Right atrium auricular region (tissue), 2 donors: ENCODE data around the gene FBXW4. TPM values are rescaled to one million over a fixed set of nuclear protein-coding genes. Genes with fewer than 3 reads are reported as not detected.

Experiments
- DNase-seq: peaks from one replicate; pipeline ENCODE4 v3.0.0-alpha.2; 2019; ENCODE audit warnings: low spot score
- H3K27ac ChIP-seq, 2 donors: fragments of 200-600 bp; sonication (generic); 1 replicate in 1 of 2; 2 replicates in 1 of 2; pipeline ENCODE4 v1.5.1; 2016 to 2019
- H3K27me3 ChIP-seq, 2 donors: fragments of 200-600 bp; sonication (generic); one replicate each; pipeline versions ENCODE4 v1.5.1 to v1.6.0; 2017 to 2019
- H3K36me3 ChIP-seq: fragments of 200-600 bp; sonication (generic); one replicate; pipeline ENCODE4 v1.5.1; 2016
- H3K4me1 ChIP-seq, 2 donors: fragments of 200-600 bp; sonication (generic); one replicate each; pipeline versions ENCODE4 v1.5.1 to v1.6.0; 2017 to 2019
- H3K4me3 ChIP-seq, 2 donors: fragments of 200-600 bp; sonication (generic); 1 replicate in 1 of 2; 2 replicates in 1 of 2; pipeline ENCODE4 v1.5.1; 2017 to 2019; ENCODE audit warnings: mild to moderate bottlenecking in 1 of 2, moderate library complexity in 1 of 2
- H3K9me3 ChIP-seq, 2 donors: fragments of 200-600 bp; sonication (generic); one replicate each; pipeline ENCODE4 v1.5.1; 2019
- CTCF ChIP-seq, 2 donors: fragments of 200-600 bp; sonication (generic); IDR thresholded peaks; one replicate each; pipeline ENCODE4 v1.5.1; 2019; ENCODE audit warnings: antibody characterized with exemption in 2 of 2
- total RNA-seq, 2 donors: library from RNA; depleted of rRNA; stranded (reverse); fragments of >200 nt; gene quantifications; one replicate each; pipeline ENCODE4 v1.1.0, GENCODE V29; 2016

FBXW4 gene
- total RNA-seq, 2 donors from 2014 or later: 75.2 to 95.1 TPM

GRCh38 chr10:101720606-101721230 lies 25.7 kb upstream of the FBXW4 start:
- no peak for DNase-seq
- no peaks in the 10 kb centered on the region for H3K9me3 ChIP-seq
- no peaks in the 10 kb centered on the region for H3K4me1 ChIP-seq
- no peak for TF ChIP-seq CTCF (IDR thresholded peaks at IDR 0.05)
- H3K4me3 ChIP-seq: no peak overlapping the region
- no peak overlapping the region for H3K27ac ChIP-seq
- H3K27me3 ChIP-seq: no peaks in the 10 kb centered on the region
- no peaks in the 10 kb centered on the region for H3K36me3 ChIP-seq

GRCh38 chr10:101718690-101719275 lies 23.8 kb upstream of the FBXW4 start:
- H3K36me3 ChIP-seq: no peaks in the 10 kb centered on the region
- TF ChIP-seq CTCF (IDR thresholded peaks at IDR 0.05): no peak
- DNase-seq: no peak
- H3K27ac ChIP-seq: no peak overlapping the region
- no peaks in the 10 kb centered on the region for H3K27me3 ChIP-seq
- no peak overlapping the region for H3K4me3 ChIP-seq
- no peaks in the 10 kb centered on the region for H3K9me3 ChIP-seq
- H3K4me1 ChIP-seq: no peaks in the 10 kb centered on the region

- no peaks in the 10 kb centered on the region for H3K27me3 ChIP-seq
- no peaks in the 10 kb centered on the region for H3K4me1 ChIP-seq
- H3K4me3 ChIP-seq: no peak overlapping the region
- no peaks in the 10 kb centered on the region for H3K36me3 ChIP-seq
- no peak overlapping the region for H3K27ac ChIP-seq
- H3K9me3 ChIP-seq: no peaks in the 10 kb centered on the region
- TF ChIP-seq CTCF (IDR thresholded peaks at IDR 0.05): no peak
- no peak for DNase-seq
Measured at GRCh38 chr10:101716891-101717659, 22.1 kb upstream of the FBXW4 start.

GRCh38 chr10:101712997-101713396 lies 18.0 kb upstream of the FBXW4 start:
- Histone ChIP-seq H3K9me3 (no peaks in the 10 kb centered on the region), H3K36me3 (no peaks in the 10 kb centered on the region), H3K27ac (no peak overlapping the region), H3K4me3 (no peak overlapping the region), H3K4me1 (no peaks in the 10 kb centered on the region), H3K27me3 (no peaks in the 10 kb centered on the region)
- no peak for TF ChIP-seq CTCF (IDR thresholded peaks at IDR 0.05)
- DNase-seq: no peak

- DNase-seq: no peak
- Histone ChIP-seq H3K9me3 (no peaks in the 10 kb centered on the region), H3K27me3 (no peaks in the 10 kb centered on the region), H3K4me1 (no peaks in the 10 kb centered on the region), H3K36me3 (no peaks in the 10 kb centered on the region), H3K4me3 (no peak overlapping the region), H3K27ac (no peak overlapping the region)
- TF ChIP-seq CTCF (IDR thresholded peaks at IDR 0.05): no peak
Measured at GRCh38 chr10:101710793-101711192, 15.8 kb upstream of the FBXW4 start.
